Measurements from ENCODE around the gene CCR1.
"Not testable (repeated sequence)": the region's sequence is repeated elsewhere in the genome, so short reads cannot be mapped to it uniquely, and the experiment has no call there.

Gene CCR1

DNA sequence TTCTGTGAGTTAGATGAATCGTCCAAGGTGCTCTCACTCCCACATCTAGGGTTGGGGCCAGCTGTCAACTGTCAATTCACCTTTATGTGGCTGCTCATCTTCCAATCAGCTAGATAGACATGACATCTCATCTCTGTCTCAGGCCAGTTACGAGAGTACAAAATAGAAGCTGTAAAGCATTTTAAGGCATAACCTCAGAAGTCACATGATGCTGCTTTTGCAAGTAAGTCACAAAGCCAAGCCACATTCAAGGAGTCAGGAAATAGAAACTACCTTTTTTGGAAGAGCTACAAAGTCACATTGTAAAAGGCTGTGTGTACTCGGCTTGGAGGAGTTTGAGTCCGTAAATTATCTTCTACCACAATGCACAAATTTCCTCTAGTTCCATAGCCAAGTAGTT lies 5.1 kb upstream of the CCR1 start:
- DNase-seq (ENCODE audit: low read depth in 1 of 2, low spot score in 1 of 2), result no peak

DNA sequence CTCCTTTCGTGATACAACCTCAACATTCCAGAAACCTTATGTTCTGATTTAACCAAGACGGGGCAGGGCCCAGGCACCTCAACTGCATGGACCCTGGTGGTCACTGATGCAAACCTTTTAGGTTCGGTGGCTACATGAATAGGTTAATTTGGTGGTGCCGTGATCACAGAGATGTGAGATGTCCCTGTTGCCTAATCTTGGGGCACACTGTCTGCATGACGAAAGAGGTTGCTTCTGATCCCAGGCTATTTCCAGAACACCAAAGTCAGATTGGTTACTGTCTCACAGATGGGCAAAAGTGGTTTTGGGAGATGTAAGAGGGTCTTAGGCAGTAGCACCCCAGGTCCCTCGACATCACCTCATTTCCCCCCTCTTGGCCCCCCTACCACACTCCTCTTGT lies 4.0 kb upstream of the CCR1 start:
- no peak for DNase-seq (ENCODE audit: low read depth in 1 of 2, low spot score in 1 of 2)

DNA sequence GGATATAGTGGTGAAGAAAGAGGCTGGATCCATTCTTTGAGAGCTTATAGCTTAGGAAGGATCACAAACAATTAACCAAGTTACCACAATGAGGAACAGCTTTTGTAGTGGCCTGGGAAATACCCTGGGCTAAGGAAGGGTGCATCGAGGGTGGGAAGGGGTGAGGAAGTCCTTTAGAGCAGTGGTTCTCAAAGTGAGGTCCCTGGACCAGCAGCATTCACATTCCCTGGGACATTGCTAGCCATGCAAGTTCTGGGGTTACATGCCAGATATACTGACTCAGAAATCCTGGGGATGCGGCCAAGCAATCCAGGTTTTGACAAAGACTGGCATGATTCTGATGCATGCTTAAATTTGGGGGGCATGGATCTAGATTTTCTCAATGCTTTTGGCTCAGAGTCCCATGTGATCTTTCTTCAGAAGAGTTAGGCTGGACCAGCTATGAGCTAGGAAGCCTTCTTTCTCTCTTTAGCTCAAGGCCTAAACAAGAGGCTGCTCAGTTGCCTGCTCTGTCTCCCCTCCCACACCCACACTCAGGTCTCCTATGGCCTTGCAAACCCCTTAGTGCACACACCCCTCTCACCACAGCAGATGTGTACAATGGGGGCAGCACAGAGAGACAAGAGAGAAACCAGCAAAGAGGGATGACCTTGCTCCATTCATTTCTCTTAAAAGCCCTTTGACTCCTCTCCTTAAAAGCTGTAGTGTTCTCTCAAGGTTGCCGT lies 1.8 kb upstream of the CCR1 start:
- DNase-seq (ENCODE audit: low read depth in 1 of 2, low spot score in 1 of 2), result no peak

DNA sequence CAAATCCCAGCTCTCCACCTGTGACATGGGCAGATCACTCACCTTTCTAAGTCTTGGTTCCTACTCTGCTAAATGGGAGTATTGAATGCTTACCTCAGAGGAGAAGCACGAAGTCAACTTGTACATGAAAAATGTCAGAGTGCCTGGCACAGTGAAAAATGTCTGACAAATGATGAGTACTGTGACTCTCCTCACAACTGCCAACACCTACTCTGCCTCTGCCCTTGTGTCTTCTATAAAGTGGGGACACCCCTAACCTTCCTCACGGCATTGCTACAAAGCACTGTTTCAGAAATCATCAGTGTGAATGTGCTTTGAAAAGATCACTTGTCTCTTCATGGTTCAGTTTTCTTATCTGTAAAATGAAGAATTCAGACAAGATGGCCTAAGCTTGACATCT lies 940 bp upstream of the CCR1 start:
- DNase-seq (ENCODE audit: low read depth in 1 of 2, low spot score in 1 of 2), result no peak

DNA sequence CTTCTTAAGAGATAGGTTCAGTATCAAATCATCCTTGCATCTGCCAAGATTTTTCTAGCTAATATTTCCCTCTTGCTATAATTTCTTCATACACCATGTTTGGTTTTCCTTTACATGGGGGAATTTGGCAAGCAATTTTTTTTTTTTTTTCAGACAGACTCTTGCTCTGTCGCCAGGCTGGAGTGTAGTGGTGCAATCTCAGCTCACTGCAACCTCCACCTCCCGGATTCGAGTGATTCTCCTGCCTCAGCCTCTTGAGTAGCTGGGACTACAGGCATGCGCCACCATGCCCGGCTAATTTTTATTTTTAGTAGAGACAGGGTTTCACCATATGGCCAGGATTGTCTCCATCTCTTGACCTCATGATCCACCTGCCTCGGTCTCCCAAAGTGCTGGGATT lies 599 bp downstream of the CCR1 start:
- not testable (repeated sequence) for DNase-seq (ENCODE audit: low read depth in 1 of 2, low spot score in 1 of 2)

DNA sequence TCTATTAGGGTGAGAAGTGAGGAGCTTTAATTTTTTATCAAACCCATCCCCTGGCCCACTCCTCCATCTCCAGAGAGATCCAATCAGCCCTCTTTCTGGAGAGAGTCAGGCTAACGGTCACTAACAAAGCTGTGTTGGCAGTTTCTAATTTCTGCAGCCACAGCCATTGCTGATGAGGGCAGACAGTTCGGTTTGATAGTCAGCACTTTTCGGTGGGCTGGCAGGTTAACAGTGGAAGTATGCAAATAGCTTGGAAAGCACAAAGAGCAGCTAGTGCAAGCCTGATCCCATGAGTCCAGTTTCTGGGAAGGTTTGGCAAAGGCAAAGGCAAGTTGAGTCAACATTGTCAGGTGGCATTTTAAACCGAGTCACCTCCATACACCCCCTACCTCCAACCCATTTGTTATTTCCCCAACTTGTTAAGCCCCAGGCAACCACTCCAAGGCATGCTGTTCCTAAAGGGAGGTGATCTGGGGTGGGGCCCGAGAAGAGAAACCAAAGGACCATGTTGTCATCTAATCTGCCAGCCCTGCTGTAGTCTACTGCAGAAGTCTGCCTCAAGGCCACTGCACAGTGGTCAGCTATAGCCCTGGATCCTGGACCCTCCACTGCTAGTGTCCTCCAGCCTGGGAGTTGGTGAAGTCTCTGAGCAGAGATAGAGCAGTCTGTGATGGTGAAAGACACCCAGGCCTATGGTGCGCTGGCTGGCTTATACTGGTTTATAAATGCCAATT lies 1.7 kb downstream of the CCR1 start:
- DNase-seq (ENCODE audit: low read depth in 1 of 2, low spot score in 1 of 2), result no peak

DNA sequence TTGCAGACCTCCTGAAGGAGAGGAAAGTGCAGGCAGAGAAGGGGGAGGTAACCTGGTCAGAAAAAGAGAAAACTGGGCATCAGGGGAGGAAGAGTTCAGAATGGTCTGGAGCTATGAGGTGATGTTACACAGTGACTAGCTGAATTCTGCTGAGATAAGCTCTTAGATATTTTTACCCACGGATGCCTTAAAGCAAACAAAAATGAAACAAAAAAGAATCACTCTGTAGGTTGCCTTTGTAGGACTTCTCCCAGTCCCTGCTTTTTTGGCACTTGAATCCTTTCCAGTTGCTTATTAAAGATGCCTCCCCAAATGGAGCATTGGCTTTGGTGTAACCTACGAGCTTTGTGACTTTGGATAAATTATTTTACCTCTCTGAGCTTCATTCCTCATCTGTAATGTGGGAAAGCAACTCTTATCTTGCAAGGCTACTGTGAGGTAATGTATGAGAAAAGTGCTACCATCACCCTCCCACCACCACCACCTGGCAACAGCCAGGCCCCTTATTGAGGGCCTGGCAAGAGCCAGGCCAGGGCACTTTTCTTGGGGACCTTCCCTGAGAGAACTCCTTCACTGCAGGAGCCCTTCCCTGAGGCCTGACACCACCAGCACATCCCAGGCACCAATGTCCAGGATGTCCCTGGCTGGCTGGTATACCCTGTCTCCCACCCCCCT lies 2.7 kb downstream of the CCR1 start:
- DNase-seq (ENCODE audit: low read depth in 1 of 2, low spot score in 1 of 2), result no peak

DNA sequence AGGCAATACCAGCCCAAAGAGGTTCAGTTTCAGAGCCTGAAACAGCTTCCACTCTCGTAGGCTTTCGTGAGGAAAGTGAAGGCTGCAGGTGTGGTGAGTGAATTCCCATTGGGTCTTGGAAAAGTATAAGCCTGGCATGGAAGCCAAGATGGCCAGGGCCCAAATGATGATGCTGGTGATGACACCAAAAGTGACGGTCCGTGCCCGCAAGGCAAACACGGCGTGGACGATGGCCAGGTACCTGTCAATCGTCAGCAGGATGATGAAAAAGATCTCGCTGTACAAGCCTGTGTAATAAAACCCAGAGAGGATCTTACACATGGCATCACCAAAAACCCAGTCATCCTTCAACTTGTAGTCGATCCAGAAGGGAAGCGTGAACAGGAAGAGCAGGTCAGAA lies 4.4 kb downstream of the CCR1 start:
- DNase-seq (ENCODE audit: low read depth in 1 of 2, low spot score in 1 of 2), result no peak

DNA sequence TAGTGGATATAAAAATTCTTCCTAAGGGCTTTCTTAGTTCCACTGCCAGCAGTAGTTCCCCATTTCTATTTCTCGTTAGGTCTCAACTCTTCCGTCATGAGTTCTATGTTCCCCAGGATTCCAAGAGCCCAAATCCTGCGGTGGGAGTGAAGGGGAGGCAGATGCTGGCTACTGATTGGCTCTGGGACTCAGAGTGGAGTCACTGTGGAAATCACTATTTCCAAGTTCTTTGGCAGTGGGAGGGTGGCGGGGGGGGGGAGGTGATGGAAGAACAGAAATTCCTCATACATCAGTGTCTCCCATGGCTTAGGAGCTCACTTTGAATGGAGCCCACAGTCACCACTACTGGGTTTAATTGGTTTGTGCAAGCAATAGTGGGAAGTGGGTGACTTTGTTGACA lies 5.6 kb downstream of the CCR1 start:
- no peak for DNase-seq (ENCODE audit: low read depth in 1 of 2, low spot score in 1 of 2)

DNA sequence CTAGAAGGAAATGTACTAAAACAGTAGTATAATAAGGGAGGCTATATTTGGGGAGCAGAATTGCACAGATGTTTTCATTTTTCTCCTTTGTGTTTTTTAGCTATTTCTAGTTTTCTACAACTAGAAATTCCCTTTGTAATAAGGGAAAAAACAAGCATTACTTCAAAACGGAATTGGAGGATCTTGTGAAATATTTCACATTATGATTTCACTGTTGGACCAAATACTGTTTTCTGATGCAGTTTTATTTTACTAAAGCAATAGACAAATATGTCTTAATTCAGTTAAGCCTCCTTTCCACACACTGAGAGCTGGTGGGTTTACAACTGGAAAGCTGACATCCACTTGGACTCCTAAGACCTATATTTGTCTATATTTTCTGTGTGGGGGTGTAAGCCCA lies 7.3 kb downstream of the CCR1 start:
- DNase-seq (ENCODE audit: low read depth in 1 of 2, low spot score in 1 of 2), result no peak

DNA sequence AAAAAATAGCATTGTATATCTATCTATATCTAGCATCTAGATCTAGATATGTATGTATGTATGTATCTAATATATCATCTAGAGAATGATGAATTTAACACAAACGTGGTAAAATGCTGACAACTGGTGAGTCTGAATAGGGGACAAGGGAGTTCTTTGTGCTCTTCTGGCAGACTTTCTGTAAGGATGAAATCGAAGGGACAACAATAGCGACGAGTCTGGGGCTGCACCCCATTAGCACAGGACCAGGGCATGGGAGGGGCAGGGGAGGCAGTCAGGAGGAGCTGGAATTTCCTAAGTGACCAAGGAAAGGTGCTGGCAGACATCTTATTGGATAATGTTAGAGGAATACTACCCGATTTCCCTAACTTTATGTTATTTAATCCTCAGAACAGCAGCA lies 7.9 kb downstream of the CCR1 start:
- no peak for DNase-seq (ENCODE audit: low read depth in 1 of 2, low spot score in 1 of 2)

DNA sequence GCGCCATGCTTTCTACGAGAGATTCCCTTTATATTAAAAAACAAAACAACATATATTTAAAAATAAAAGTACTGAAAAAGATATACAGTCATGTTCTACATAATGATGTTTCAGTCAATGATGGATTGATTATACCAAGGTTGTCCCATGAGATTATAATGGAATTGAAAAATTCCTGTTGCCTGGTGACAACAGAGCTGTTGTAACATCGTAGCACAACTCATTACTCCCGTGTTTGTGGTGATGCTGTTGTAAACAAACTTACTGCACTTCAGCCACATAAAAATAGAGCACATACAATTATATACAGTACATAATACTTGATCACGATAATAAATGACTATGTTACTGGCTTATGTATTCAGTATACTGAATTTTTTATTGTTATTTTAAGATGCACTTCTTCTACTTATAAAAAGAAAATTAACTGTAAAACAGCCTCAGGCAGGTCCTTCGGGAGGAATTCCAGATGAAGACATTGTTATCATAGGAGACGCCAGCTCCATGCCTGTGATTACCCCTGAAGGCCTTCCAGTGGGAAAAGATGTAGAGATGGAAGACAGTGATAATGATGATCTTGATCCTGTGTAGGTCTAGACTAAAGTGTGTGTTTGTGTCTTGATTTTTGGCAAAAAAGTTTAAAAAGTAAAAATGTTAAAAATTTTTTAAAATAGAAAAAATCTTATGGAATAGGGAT lies 11.7 kb downstream of the CCR1 start:
- DNase-seq (ENCODE audit: low read depth in 1 of 2, low spot score in 1 of 2), result no peak

DNA sequence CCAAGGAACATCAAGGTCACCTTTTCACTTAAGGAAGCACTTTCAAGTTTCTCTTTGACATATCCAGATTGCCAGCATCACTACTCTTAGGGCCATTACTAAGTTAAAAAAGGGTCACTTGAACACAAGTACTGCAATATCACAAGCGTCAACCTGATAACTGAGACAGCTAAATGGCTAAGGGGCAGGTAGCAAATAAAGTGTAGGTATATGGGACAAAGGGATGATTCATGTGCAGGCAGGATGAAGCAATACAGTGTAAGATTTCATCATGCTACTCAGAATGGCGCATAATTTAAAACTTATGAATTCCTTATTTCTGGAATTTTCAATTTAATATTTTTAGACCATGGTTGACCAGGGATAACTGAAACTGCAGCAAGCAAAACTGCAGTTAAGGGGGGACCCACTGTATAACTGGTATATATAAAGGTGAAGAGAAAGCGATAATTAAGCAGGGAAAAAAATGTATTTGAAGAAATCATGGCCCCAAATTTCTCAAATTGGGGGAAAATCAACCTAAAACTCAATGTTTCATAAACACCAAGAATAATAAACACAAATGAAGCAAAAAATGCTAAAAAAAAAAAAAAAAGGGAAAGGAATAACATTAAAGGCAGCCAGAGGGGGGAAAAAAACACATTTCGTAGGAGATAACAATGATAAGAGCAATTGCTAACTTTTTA lies 13.1 kb downstream of the CCR1 start:
- no peak for DNase-seq (ENCODE audit: low read depth in 1 of 2, low spot score in 1 of 2)

DNA sequence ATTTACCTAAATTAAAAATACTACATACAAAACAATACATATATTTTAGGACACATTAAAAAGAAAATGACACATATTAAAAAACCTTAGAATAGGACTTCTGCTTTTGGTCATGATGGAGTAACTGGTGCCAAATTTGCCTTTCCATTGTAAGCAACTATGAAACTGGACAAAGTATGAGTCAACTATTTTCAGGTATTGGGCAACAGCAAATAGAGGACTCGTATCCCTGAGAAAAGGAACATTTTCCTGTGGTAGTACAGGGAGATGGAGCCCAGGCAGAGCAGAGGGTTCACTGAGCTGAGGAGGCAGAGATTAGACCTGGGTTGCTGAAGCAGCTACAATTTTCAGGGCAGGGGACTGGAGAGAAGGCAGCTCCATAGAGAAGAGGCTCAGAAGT lies 14.7 kb downstream of the CCR1 start:
- DNase-seq (ENCODE audit: low read depth in 1 of 2, low spot score in 1 of 2), result no peak

DNA sequence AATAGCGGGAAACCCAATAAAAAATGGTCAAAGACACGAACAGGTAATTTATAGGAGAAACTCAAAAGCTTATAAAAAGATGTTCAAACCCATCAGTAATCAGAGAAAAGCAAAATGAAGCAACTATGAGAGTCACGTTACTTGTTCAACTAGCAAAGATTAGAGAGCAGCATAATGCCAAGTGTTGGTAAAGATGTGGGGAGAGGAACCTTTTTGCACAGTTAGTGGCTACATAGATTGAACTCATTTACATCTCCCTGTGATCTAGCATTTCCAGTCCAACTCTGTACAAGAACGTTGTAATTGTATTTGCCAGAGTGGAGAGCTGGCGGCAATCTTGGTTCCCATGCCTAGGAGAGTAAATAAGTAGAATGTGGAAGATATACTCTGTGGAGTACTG lies 15.2 kb downstream of the CCR1 start:
- no peak for DNase-seq (ENCODE audit: low read depth in 1 of 2, low spot score in 1 of 2)

DNA sequence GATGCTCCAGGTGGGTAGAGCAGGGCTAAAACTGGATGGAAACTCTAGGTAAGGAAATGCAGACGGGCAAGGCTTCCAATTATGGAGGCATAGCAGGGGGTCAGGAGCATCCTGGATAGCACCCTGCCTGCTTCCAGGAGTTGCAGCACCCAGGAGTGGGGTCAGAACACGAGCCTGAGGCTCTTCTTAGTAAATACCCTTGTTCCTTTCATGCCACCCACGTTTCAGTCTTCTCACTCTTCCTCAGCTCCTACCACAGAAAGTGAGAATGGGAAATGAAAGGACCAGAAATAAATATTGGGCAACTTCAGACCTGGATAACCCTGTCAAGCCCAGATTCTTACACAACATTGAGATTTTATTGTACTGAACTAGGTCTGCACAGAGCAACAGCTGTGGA lies 16.4 kb downstream of the CCR1 start:
- DNase-seq (ENCODE audit: low read depth in 1 of 2, low spot score in 1 of 2), result no peak

DNA sequence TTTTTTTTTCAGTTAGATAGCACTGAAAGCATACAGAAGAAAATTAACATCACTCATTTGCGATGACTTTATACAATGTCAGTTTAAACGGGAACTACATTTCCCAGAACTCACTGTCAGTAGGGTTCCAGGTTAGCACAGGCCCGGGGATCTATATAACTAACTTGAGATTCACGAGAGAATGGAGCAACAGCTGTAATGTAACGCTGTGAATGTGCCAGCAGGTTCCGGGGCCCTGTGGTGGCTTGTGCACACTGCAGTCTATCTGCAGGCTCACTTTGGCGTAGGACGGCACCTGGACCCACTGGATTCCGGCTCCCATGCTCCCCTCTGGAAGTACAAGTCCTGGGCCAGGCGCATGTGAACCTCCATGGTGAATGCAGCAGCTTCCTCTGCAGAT lies 19.4 kb downstream of the CCR1 start:
- no peak for DNase-seq (ENCODE audit: low read depth in 1 of 2, low spot score in 1 of 2)

DNA sequence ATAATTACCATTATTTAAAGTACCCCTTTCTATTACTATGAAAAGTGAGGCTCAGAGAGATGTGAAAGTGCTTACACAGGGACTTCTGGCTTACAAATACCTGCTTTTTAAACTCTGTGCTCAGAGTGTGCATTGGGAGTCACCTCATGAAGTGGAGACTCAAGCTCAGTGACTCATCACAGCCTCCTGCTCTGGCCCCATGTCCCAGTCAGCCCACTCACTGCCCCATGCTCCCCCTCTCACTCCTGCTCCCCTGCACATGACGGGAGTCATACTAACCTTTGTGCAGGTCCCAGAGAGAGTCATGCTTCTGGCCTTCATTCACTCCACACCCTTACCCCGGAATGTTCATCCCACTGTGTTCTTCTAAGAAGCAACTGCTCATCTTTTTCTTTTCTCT lies 20.2 kb downstream of the CCR1 start:
- DNase-seq (ENCODE audit: low read depth in 1 of 2, low spot score in 1 of 2), result no peak

DNA sequence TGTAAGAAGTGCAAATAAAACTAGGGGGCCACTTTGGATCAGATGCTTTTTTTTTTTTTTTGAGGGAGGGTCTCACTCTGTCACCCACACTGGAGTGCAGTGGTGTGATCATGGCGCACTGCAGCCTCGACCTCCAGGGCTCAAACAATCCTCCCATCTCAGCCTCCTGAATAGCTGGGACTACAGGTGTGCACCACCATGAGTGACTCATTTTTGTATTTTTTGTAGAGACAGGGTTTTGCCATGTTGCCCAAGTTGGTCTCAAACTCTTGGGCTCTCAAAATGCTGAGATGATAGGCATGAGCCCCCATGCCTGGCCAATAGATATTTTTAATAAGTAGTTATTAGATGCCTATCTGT lies 20.8 kb downstream of the CCR1 start:
- no peak for DNase-seq (ENCODE audit: low read depth in 1 of 2, low spot score in 1 of 2)

DNA sequence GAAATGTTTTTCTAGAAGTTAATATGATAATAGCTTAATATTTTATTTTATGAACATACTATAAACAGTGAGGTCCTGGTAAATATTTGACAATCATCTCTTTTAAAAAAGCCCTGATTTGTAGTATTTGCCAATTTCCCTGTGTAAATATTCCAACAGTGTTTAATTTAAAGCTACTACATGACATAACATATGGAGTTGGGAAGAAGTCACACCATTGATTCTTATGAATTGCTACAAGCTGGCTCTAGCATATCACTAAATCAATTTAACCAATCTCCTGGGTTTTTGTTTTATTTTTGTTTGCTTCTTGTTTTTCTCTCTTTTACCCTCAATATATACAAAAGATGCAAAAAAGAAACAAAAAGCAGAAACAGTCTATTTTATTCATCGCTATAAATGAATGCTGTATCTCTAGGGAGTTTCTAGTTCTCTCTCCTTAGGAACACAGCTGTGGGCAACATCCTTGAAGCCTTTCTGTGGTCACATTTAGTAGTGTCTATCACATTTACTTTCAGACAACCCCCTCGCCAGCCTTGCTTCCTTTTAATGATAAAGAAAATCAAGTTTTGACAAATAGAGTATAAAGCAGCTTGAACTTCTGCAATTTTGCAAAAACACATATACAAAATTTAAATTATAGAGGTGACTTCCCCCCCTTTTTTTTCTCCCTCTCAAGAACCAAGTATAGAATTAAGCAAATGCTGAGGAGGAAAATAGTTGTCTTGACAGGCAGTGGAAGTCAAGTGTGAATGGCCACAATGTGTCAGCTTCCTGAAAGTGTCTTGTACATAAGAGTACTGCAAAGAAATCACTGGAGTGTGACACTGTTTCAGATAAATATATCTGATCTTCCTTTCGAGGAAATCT lies 21.4 kb downstream of the CCR1 start:
- DNase-seq (ENCODE audit: low read depth in 1 of 2, low spot score in 1 of 2), result no peak

All from stimulated activated CD4-positive, alpha-beta T cell treated with anti-CD3 and anti-CD28 coated beads, Interleukin-15, amount 100 ng/mL, for 1 hour (primary cell).